Kidney (tissue), 14 donors: ENCODE measurements around the gene ZNF646. TPM values are rescaled to one million over a fixed set of nuclear protein-coding genes. Genes with fewer than 3 reads are reported as not detected.

Experiments used
- DNase-seq, 5 donors: peaks; one replicate each; pipeline ENCODE4 v3.0.0-alpha.2; 2013 to 2020
- FAIRE-seq: peaks from 2 replicates; lab custom pipeline; 2012; peaks lifted over from hg19 to GRCh38; lab: Jason Lieb, UNC
- H3K27ac ChIP-seq, 2 donors: one replicate each; pipeline ENCODE4 v1.7.0; 2013; ENCODE audit warnings: low read depth in 2 of 2, low read length in 2 of 2, inconsistent platforms in 1 of 2
- H3K27me3 ChIP-seq: one replicate; pipeline ENCODE4 v1.7.1; 2013; ENCODE audit warnings: low read length, inconsistent platforms; ENCODE audit not compliant: control insufficient read depth, insufficient read depth
- H3K36me3 ChIP-seq, 3 donors: one replicate each; pipeline versions ENCODE4 v1.7.0 to v1.7.1; 2013; ENCODE audit warnings: low read length in 3 of 3, control low read depth in 1 of 3, inconsistent platforms in 1 of 3; ENCODE audit not compliant: insufficient read depth in 3 of 3, control insufficient read depth in 2 of 3
- H3K4me1 ChIP-seq, 3 donors: one replicate each; pipeline versions ENCODE4 v1.7.0 to v1.7.1; 2013; ENCODE audit warnings: low read length in 3 of 3, inconsistent platforms in 1 of 3, low read depth in 1 of 3; ENCODE audit not compliant: control insufficient read depth in 2 of 3, insufficient read depth in 2 of 3
- H3K4me3 ChIP-seq, 3 donors: one replicate each; pipeline versions ENCODE4 v1.7.0 to v1.8.1; 2013; ENCODE audit warnings: low read length in 3 of 3, control low read depth in 1 of 3, inconsistent platforms in 1 of 3
- H3K9ac ChIP-seq, 3 donors: one replicate each; pipeline versions ENCODE4 v1.7.0 to v1.7.1; 2013; ENCODE audit warnings: low read length in 3 of 3, control low read depth in 1 of 3, inconsistent platforms in 1 of 3
- H3K9me3 ChIP-seq, 3 donors: one replicate each; pipeline versions ENCODE4 v1.7.0 to v1.7.1; 2013; ENCODE audit warnings: low read length in 3 of 3, control low read depth in 1 of 3, inconsistent platforms in 1 of 3; ENCODE audit not compliant: control insufficient read depth in 2 of 3, insufficient read depth in 1 of 3
- intact Hi-C: fragments of 100-400 bp; cut with DNase I; formaldehyde crosslinking; loops from one replicate; pipeline ENCODE4 v1.11.1; 2022
- polyA plus RNA-seq: library from polyadenylated mRNA; stranded (reverse); fragments of 350-450 nt; fragmentation: Illumina TruSeq; extraction: RNeasy Lipid Tissue Mini Kit (QIAGEN cat#74804); gene quantifications from one replicate; pipeline ENCODE4 v1.2.3, GENCODE V29; 2014; ENCODE audit warnings: low read depth, low replicate concordance; ENCODE audit not compliant: insufficient read depth
- total RNA-seq: library from RNA; stranded (reverse); fragmentation: NEBNext Ultra II Directional; extraction: Animal tissue kit (Norgen Biotek cat#: 25700); gene quantifications from one replicate; pipeline ENCODE4 v1.2.1, GENCODE V29; 2021
- TF ChIP-seq, protein P1 (sequence below): IDR thresholded peaks from 3 replicates; pipeline ENCODE4 v1.5.1; 2012; ENCODE audit warnings: mild to moderate bottlenecking, moderate library complexity, borderline replicate concordance; ENCODE audit not compliant: insufficient read depth; ENCODE audit errors: extremely low read depth
- donor health status: control.
- donor health status: control.
- donor health status: control.
- donor health status: control.
- donor health status: control.
- donor health status: DM: yes; HTN: yes; CAD: no.
- donor health status: Normal renal cell carcinoma (clear cell type).

ZNF646 gene
- total and polyA plus RNA-seq, 2 donors from 2014 or later: 2.9 to 20.5 TPM

DNA sequence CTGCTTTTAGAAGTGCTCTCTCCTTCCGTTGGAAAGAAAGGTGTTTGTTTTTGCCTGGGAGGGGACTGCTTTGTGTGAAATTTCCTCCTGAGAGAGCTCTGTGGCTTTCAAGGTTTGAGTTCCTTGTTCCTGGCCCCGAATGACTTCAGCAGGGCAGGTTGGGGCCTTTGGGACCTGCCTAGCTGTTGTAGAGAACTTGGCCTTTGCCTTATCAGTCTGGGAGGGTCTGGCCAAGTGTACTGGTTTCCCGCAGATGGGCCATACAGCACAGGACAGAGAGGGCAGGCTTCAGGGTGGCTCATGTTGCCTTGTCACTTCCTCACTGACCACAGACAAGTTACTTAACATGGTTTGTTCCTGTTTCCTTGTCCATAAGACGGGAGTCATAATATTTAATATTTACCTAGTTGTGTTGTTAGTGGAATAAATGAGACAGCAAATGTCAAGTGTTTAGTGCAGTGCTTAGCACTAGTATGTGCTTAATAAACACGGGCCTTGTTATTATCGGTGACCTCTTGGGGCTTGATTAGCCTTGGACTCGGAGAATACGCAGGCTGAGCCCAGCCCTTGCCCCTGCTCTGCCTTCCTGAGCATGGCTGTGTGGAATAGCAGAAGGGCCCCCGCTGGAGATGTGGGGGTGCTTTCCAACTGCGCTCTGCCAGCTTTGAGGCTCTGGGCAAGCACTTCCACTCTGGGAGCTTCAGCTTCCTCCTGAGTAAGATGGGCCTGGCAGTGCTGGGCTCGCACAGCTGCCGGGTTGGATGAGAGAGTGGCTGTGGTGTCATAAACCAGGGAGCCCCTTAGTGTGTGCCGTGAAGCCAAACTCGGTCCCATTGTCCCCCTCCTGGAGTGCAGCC is 54.7 kb downstream of the ZNF646 start:
- Histone ChIP-seq H3K27me3 (no peaks in the 10 kb centered on the region), H3K27ac (peak overlapping the region; percentile 85 to 90), H3K9me3 (no peaks in the 10 kb centered on the region), H3K4me3 (no peak overlapping the region), H3K36me3 (peaks cover 3 to 35% (median 8%) of the 10 kb centered on the region in 3 donors), H3K9ac (peak overlapping the region in 1 of 3 donors; percentile 35), H3K4me1 (peaks cover 0 to 41% (median 10%) of the 10 kb centered on the region in 3 donors)
- FAIRE-seq (no peak), DNase-seq (peak in 1 of 5 donors; percentile 73)
- intact Hi-C loops: no loop called here
- TF ChIP-seq, protein P1, sequence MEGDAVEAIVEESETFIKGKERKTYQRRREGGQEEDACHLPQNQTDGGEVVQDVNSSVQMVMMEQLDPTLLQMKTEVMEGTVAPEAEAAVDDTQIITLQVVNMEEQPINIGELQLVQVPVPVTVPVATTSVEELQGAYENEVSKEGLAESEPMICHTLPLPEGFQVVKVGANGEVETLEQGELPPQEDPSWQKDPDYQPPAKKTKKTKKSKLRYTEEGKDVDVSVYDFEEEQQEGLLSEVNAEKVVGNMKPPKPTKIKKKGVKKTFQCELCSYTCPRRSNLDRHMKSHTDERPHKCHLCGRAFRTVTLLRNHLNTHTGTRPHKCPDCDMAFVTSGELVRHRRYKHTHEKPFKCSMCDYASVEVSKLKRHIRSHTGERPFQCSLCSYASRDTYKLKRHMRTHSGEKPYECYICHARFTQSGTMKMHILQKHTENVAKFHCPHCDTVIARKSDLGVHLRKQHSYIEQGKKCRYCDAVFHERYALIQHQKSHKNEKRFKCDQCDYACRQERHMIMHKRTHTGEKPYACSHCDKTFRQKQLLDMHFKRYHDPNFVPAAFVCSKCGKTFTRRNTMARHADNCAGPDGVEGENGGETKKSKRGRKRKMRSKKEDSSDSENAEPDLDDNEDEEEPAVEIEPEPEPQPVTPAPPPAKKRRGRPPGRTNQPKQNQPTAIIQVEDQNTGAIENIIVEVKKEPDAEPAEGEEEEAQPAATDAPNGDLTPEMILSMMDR: no peak

DNA sequence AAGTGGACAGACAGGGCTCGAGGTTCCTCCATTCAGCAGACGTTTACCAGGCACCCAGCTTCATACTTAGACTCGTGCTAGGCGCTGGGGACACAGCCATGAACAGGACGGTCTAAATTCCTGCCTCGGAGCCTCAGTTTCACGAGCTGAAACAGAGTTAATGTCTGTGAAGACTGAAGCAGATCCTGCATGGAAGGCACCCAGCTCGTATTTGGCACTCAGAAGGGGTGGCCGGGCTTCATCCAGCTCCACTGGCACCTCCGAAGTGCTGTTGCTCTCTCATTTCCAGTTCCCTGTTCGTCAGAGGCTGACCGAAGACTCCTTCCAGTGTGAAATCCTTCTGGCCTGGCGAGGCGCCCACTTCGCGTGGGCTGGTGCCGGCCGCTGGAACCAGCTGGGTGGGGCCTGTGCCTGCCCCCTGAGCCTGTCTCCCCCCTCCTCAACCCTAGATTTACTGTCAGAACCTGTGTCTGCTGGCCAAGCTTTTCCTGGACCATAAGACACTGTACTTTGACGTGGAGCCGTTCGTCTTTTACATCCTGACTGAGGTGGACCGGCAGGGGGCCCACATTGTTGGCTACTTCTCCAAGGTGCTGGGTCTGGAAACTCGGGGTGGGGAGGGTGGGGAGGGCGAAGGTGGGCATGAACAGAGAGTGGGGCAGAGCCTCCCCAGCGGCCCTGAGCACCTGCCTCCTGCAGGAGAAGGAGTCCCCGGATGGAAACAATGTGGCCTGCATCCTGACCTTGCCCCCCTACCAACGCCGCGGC is 55.5 kb downstream of the ZNF646 start:
- FAIRE-seq: no peak
- intact Hi-C loops: no loop called here
- peak in 2 of 5 donors; percentile 34 to 89 for DNase-seq

DNA sequence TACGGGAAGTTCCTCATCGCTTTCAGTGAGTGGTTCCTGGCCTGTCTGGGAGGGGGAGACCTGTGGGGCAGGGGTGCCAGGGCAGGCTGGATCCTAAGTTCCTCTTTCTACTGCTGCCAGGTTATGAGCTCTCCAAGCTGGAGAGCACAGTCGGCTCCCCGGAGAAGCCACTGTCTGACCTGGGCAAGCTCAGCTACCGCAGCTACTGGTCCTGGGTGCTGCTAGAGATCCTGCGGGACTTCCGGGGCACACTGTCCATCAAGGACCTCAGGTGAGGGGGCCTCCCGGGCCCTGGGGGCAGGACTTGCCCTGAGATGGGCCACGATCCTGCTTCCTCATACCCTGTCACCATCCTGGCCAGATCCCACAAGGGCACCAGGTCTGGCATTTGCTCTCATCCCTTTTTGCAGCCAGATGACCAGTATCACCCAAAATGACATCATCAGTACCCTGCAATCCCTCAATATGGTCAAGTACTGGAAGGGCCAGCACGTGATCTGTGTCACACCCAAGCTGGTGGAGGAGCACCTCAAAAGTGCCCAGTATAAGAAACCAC is 56.2 kb downstream of the ZNF646 start:
- Histone ChIP-seq H3K9ac (peak overlapping the region in 1 of 3 donors; percentile 55), H3K4me1 (peaks cover 0 to 42% (median 15%) of the 10 kb centered on the region in 3 donors), H3K27me3 (no peaks in the 10 kb centered on the region), H3K9me3 (no peaks in the 10 kb centered on the region), H3K27ac (peak overlapping the region; percentile 85 to 90), H3K4me3 (no peak overlapping the region), H3K36me3 (peaks cover 3 to 35% (median 8%) of the 10 kb centered on the region in 3 donors)
- FAIRE-seq (no peak), DNase-seq (peak in 2 of 5 donors; percentile 51 to 82)
- intact Hi-C loops: no loop called here
- TF ChIP-seq, protein P1: no peak

More for the DNA sequence above, 55.5 kb downstream of the ZNF646 start:
- peaks cover 3 to 35% (median 8%) of the 10 kb centered on the region in 3 donors for H3K36me3 ChIP-seq
- peak overlapping the region; percentile 85 to 90 for H3K27ac ChIP-seq
- TF ChIP-seq, protein P1: no peak
- peak overlapping the region in 2 of 3 donors; percentile 27 to 55 for H3K9ac ChIP-seq
- peaks cover 0 to 42% (median 13%) of the 10 kb centered on the region in 3 donors for H3K4me1 ChIP-seq
- no peak overlapping the region for H3K4me3 ChIP-seq
- no peaks in the 10 kb centered on the region for H3K9me3 ChIP-seq
- no peaks in the 10 kb centered on the region for H3K27me3 ChIP-seq
